ENCODE results near the gene GBGT1. TPM values are rescaled to one million over a fixed set of nuclear protein-coding genes. Genes with fewer than 3 reads are reported as not detected.

The GBGT1 gene
- total and polyA plus RNA-seq, 2 experiments from 2014 or later = 3.7 to 22.4 TPM

- Histone ChIP-seq H4K20me1 (replicated peaks; ENCODE audit: insufficient read depth) (peaks cover 6% of the 10 kb centered on the region), H2AFZ (no peak overlapping the region), H3F3A (replicated peaks; ENCODE audit: low read depth) (no peaks in the 10 kb centered on the region), H3K27me3 (ENCODE audit: insufficient read depth) (no peaks in the 10 kb centered on the region), H3K79me2 (replicated peaks; ENCODE audit: insufficient read depth) (0 out of 2 replicates have a peak, but pooled peaks cover 2% of the 10 kb centered on the region), H3K9me2 (ENCODE audit: insufficient read depth) (no peaks in the 10 kb centered on the region), H3K4me3 (no peak overlapping the region), H3K36me3 (ENCODE audit: insufficient read depth) (no peaks in the 10 kb centered on the region), H3K4me1 (ENCODE audit: insufficient read depth) (no peaks in the 10 kb centered on the region), H3K4me2 (no peak overlapping the region), H3K27ac (ENCODE audit: low read depth) (no peak overlapping the region)
- Mint-ChIP-seq H3K27me3 (ENCODE audit: insufficient read depth, low read depth, poor library complexity) (peaks cover 12% of the 10 kb centered on the region), H3K9me3 (no peaks in the 10 kb centered on the region), H3K4me3 (no peak overlapping the region), H3K36me3 (ENCODE audit: low read depth) (no peaks in the 10 kb centered on the region; the same call in 2 of the 3 replicates), H3K4me1 (peaks cover 11% of the 10 kb centered on the region), H3K27ac (no peak overlapping the region)
- no peak for TF ChIP-seq CREB1 (CRISPR knock-in tag; IDR thresholded peaks at IDR 0.05; ENCODE audit: low read depth)
- TF ChIP-seq, protein P1, sequence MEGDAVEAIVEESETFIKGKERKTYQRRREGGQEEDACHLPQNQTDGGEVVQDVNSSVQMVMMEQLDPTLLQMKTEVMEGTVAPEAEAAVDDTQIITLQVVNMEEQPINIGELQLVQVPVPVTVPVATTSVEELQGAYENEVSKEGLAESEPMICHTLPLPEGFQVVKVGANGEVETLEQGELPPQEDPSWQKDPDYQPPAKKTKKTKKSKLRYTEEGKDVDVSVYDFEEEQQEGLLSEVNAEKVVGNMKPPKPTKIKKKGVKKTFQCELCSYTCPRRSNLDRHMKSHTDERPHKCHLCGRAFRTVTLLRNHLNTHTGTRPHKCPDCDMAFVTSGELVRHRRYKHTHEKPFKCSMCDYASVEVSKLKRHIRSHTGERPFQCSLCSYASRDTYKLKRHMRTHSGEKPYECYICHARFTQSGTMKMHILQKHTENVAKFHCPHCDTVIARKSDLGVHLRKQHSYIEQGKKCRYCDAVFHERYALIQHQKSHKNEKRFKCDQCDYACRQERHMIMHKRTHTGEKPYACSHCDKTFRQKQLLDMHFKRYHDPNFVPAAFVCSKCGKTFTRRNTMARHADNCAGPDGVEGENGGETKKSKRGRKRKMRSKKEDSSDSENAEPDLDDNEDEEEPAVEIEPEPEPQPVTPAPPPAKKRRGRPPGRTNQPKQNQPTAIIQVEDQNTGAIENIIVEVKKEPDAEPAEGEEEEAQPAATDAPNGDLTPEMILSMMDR (conservative IDR thresholded peaks at IDR 0.05; ENCODE audit: low read depth in 2 of 2) = no peak
- no peak for TF ChIP-seq ETS1 (IDR thresholded peaks at IDR 0.05)
- TF ChIP-seq ZNF331 (CRISPR knock-in tag; IDR thresholded peaks at IDR 0.05; ENCODE audit: low read depth) = no peak
- TF ChIP-seq, protein P2, sequence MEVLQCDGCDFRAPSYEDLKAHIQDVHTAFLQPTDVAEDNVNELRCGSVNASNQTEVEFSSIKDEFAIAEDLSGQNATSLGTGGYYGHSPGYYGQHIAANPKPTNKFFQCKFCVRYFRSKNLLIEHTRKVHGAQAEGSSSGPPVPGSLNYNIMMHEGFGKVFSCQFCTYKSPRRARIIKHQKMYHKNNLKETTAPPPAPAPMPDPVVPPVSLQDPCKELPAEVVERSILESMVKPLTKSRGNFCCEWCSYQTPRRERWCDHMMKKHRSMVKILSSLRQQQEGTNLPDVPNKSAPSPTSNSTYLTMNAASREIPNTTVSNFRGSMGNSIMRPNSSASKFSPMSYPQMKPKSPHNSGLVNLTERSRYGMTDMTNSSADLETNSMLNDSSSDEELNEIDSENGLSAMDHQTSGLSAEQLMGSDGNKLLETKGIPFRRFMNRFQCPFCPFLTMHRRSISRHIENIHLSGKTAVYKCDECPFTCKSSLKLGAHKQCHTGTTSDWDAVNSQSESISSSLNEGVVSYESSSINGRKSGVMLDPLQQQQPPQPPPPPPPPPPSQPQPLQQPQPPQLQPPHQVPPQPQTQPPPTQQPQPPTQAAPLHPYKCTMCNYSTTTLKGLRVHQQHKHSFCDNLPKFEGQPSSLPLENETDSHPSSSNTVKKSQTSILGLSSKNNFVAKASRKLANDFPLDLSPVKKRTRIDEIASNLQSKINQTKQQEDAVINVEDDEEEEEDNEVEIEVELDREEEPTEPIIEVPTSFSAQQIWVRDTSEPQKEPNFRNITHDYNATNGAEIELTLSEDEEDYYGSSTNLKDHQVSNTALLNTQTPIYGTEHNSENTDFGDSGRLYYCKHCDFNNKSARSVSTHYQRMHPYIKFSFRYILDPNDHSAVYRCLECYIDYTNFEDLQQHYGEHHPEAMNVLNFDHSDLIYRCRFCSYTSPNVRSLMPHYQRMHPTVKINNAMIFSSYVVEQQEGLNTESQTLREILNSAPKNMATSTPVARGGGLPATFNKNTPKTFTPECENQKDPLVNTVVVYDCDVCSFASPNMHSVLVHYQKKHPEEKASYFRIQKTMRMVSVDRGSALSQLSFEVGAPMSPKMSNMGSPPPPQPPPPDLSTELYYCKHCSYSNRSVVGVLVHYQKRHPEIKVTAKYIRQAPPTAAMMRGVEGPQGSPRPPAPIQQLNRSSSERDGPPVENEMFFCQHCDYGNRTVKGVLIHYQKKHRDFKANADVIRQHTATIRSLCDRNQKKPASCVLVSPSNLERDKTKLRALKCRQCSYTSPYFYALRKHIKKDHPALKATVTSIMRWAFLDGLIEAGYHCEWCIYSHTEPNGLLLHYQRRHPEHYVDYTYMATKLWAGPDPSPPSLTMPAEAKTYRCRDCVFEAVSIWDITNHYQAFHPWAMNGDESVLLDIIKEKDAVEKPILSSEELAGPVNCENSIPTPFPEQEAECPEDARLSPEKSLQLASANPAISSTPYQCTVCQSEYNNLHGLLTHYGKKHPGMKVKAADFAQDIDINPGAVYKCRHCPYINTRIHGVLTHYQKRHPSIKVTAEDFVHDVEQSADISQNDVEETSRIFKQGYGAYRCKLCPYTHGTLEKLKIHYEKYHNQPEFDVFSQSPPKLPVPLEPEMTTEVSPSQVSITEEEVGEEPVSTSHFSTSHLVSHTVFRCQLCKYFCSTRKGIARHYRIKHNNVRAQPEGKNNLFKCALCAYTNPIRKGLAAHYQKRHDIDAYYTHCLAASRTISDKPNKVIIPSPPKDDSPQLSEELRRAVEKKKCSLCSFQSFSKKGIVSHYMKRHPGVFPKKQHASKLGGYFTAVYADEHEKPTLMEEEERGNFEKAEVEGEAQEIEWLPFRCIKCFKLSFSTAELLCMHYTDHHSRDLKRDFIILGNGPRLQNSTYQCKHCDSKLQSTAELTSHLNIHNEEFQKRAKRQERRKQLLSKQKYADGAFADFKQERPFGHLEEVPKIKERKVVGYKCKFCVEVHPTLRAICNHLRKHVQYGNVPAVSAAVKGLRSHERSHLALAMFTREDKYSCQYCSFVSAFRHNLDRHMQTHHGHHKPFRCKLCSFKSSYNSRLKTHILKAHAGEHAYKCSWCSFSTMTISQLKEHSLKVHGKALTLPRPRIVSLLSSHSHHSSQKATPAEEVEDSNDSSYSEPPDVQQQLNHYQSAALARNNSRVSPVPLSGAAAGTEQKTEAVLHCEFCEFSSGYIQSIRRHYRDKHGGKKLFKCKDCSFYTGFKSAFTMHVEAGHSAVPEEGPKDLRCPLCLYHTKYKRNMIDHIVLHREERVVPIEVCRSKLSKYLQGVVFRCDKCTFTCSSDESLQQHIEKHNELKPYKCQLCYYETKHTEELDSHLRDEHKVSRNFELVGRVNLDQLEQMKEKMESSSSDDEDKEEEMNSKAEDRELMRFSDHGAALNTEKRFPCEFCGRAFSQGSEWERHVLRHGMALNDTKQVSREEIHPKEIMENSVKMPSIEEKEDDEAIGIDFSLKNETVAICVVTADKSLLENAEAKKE (CRISPR knock-in tag; IDR thresholded peaks at IDR 0.05) = no peak
- TF ChIP-seq NANOG (IDR thresholded peaks at IDR 0.05; ENCODE audit: borderline replicate concordance) = no peak
- ATAC-seq (no peak), DNase-seq (ENCODE audit: low spot score) (no peak)
Observed at GRCh38 chr9:133137451-133138231, 26.1 kb downstream of the GBGT1 start.

Data from GM23338 (cell line).